ENCODE results near the gene SLCO1B3. TPM values are rescaled to one million over a fixed set of nuclear protein-coding genes. Genes with fewer than 3 reads are reported as not detected.

Gene SLCO1B3
- total and polyA plus RNA-seq, 2 of the 4 experiments (the other 2 are of a cell fraction): not detected

GRCh38 chr12:20778969-20779368, 31.5 kb upstream of the SLCO1B3 start:
- CTCF ChIA-PET: no interaction called here
- H4K5ac ChIP-seq (ENCODE audit: low read depth, low read length): no peak overlapping the region
- TF ChIP-seq CHD1 (IDR thresholded peaks at IDR 0.05; ENCODE audit: low read depth, low read length) (no peak), USF2 (IDR thresholded peaks at IDR 0.05; ENCODE audit: low read depth, low read length) (no peak), BHLHE40 (IDR thresholded peaks at IDR 0.05; ENCODE audit: low read depth, low read length) (no peak), ELK1 (IDR thresholded peaks at IDR 0.05; ENCODE audit: borderline replicate concordance, low read depth, low read length) (no peak), RCOR1 (IDR thresholded peaks at IDR 0.05; ENCODE audit: insufficient replicate concordance, low read length) (no peak), MAZ (IDR thresholded peaks at IDR 0.05; ENCODE audit: borderline replicate concordance, low read depth, low read length) (no peak), CTCF (conservative IDR thresholded peaks at IDR 0.05; ENCODE audit: low read depth, low read length) (no peak), CEBPB (IDR thresholded peaks at IDR 0.05; ENCODE audit: low read depth, low read length) (no peak), RFX5 (IDR thresholded peaks at IDR 0.05; ENCODE audit: low read depth, low read length) (no peak), NFE2L2 (IDR thresholded peaks at IDR 0.05; ENCODE audit: low read depth, low read length) (no peak), RAD21 (IDR thresholded peaks at IDR 0.05; ENCODE audit: low read length) (no peak), SMC3 (IDR thresholded peaks at IDR 0.05; ENCODE audit: low read depth, low read length) (no peak), MAFK (IDR thresholded peaks at IDR 0.05; ENCODE audit: low read depth, low read length) (no peak)
- no peak overlapping the region for H3K4me3 ChIP-seq (ENCODE audit: insufficient read depth, low read depth, low read length)
- H3K9me3 ChIP-seq (ENCODE audit: control insufficient read depth, insufficient read depth, low read length): peaks cover 3% of the 10 kb centered on the region
- no peaks in the 10 kb centered on the region for H3K4me1 ChIP-seq (ENCODE audit: control insufficient read depth, insufficient read depth, low read length)
- intact Hi-C loops (cut with micrococcal nuclease) (no loop called here), in situ Hi-C loops (cut with MboI; ENCODE audit: low sequenced_read_pairs) (no loop called here), dilution Hi-C loops (cut with HindIII; ENCODE audit: low sequenced_read_pairs, unreplicated experiment) (no loop called here)
- no peaks in the 10 kb centered on the region for H3K79me1 ChIP-seq (ENCODE audit: low read depth in 1 of 2, low read length in 2 of 2)
- H3K9me1 ChIP-seq (ENCODE audit: insufficient read depth, low read length): no peaks in the 10 kb centered on the region
- DNase-seq (no peak), ATAC-seq (ENCODE audit: low read depth) (no peak)
- no peak overlapping the region for H4K8ac ChIP-seq (ENCODE audit: low read depth in 2 of 2, low read length in 2 of 2)
- no peak overlapping the region for H2AK5ac ChIP-seq (ENCODE audit: low read depth, low read length)
- no peaks in the 10 kb centered on the region for H4K20me1 ChIP-seq (ENCODE audit: insufficient read depth, low read length)
- no CpG with 5 or more reads among the region's 2 CpGs for WGBS, 2 experiments (ENCODE audit: extremely low coverage in 2 of 2, insufficient read length in 1 of 2)
- H2BK5ac ChIP-seq (ENCODE audit: low read depth, low read length, poor library complexity, severe bottlenecking): no peak overlapping the region
- H3K14ac ChIP-seq (replicated peaks; ENCODE audit: low read depth, low read length): no peak overlapping the region
- POLR2A ChIA-PET (ENCODE audit: unreplicated experiment): no interaction called here
- no peak overlapping the region for H3K56ac ChIP-seq (ENCODE audit: extremely low read depth, insufficient read depth, low read length)
- no peak overlapping the region for H3K27ac ChIP-seq (ENCODE audit: insufficient read depth, low read length)
- no peak overlapping the region for H4K91ac ChIP-seq (ENCODE audit: insufficient read depth, low read depth, low read length)
- no peak overlapping the region for H2BK15ac ChIP-seq (ENCODE audit: low read depth, low read length)
- H3K23ac ChIP-seq (ENCODE audit: low read depth, low read length): no peak overlapping the region
- no peak overlapping the region for H2AFZ ChIP-seq (replicated peaks; ENCODE audit: low read length, poor library complexity)
- H3K27me3 ChIP-seq (ENCODE audit: control insufficient read depth, insufficient read depth, low read length): no peaks in the 10 kb centered on the region
- no peak overlapping the region for H2AK9ac ChIP-seq (replicated peaks; ENCODE audit: low read depth, low read length, poor library complexity)
- no peak overlapping the region for H3K9ac ChIP-seq (ENCODE audit: low read depth, low read length)
- no peak overlapping the region for H2BK20ac ChIP-seq (ENCODE audit: low read depth, low read length)
- H2BK120ac ChIP-seq (ENCODE audit: low read depth, low read length): no peak overlapping the region
- no peaks in the 10 kb centered on the region for H3K36me3 ChIP-seq (ENCODE audit: control insufficient read depth, insufficient read depth, low read length)
- no peak overlapping the region for H3K18ac ChIP-seq (ENCODE audit: low read depth, low read length)
- no peak overlapping the region for H3K4ac ChIP-seq (ENCODE audit: low read depth, low read length)
- BruUV-seq (replicated peaks): no TSS peak
- H3K4me2 ChIP-seq (ENCODE audit: low read depth, low read length): no peak overlapping the region
